Cardiac muscle cell (in vitro differentiated cells and primary cell): ENCODE results near the gene SYNGAP1. TPM values are rescaled to one million over a fixed set of nuclear protein-coding genes. Genes with fewer than 3 reads are reported as not detected.

ENCODE experiments used
- DNase-seq, 2 donors: peaks; one replicate each; pipeline versions ENCODE4 v3.0.0 to v3.0.0-alpha.2; 2010 to 2017; ENCODE audit warnings: low read depth in 1 of 2, low spot score in 1 of 2
- H3K27ac ChIP-seq: fragments of 200-600 bp; sonication (generic); 2 replicates; pipeline ENCODE4 v1.5.1; 2016
- H3K27me3 ChIP-seq: fragments of 200-600 bp; sonication (generic); 2 replicates; pipeline ENCODE4 v1.6.0; 2016; ENCODE audit warnings: control low read depth
- H3K36me3 ChIP-seq: fragments of 200-600 bp; sonication (generic); 2 replicates; pipeline ENCODE4 v1.5.1; 2016; ENCODE audit warnings: control low read depth
- H3K4me1 ChIP-seq: fragments of 200-600 bp; sonication (generic); 2 replicates; pipeline ENCODE4 v1.8.1; 2017; ENCODE audit warnings: low read depth, mild to moderate bottlenecking, mixed run types
- H3K4me3 ChIP-seq: fragments of 200-600 bp; sonication (generic); 2 replicates; pipeline ENCODE4 v1.5.1; 2016; ENCODE audit warnings: mild to moderate bottlenecking
- H3K9me3 ChIP-seq: fragments of 200-600 bp; sonication (generic); 2 replicates; pipeline ENCODE4 v1.5.1; 2017; ENCODE audit warnings: low read depth, mild to moderate bottlenecking, control low read depth
- CTCF ChIP-seq: IDR thresholded peaks from 2 replicates; pipeline ENCODE4 v1.5.1; 2012; ENCODE audit warnings: low read depth, mild to moderate bottlenecking, low read length
- polyA plus RNA-seq: library from polyadenylated mRNA; unstranded; fragments of >200 nt; fragmentation: Nextera tagmentation; extraction: Ambion mirVana; gene quantifications from 2 replicates; pipeline ENCODE4 v1.2.1, GENCODE V29; 2016
- total RNA-seq: library from RNA; depleted of rRNA; stranded (reverse); fragments of >200 nt; gene quantifications from 2 replicates; pipeline ENCODE4 v1.2.3, GENCODE V29; 2016

Gene SYNGAP1
- total and polyA plus RNA-seq, 2 experiments from 2014 or later = 6.8 to 20.2 TPM

GRCh38 chr6:33504486-33504885 lies 84.6 kb downstream of the SYNGAP1 start:
- H3K36me3 ChIP-seq = no peaks in the 10 kb centered on the region
- no peak overlapping the region for H3K27ac ChIP-seq
- peaks cover 16% of the 10 kb centered on the region for H3K4me1 ChIP-seq
- H3K4me3 ChIP-seq = no peak overlapping the region
- TF ChIP-seq CTCF = no peak
- no peaks in the 10 kb centered on the region for H3K27me3 ChIP-seq
- no peak for DNase-seq
- no peaks in the 10 kb centered on the region for H3K9me3 ChIP-seq

Other genes starting within 250 kb of the SYNGAP1 start
- 70.6 and 94.6 TPM in 2 replicates for gene COL11A2, start 227.6 kb upstream of the SYNGAP1 start, total RNA-seq
- gene COL11A2, start 227.6 kb upstream of the SYNGAP1 start, polyA plus RNA-seq = 59.6 and 63.8 TPM in 2 replicates
- 38.1 and 46.7 TPM in 2 replicates for gene RXRB, start 219.4 kb upstream of the SYNGAP1 start, total RNA-seq
- 37.8 and 39.6 TPM in 2 replicates for gene RXRB, start 219.4 kb upstream of the SYNGAP1 start, polyA plus RNA-seq
- 147 and 150 TPM in 2 replicates for gene SLC39A7, start 219.2 kb upstream of the SYNGAP1 start, total RNA-seq
- 35.1 and 51.3 TPM in 2 replicates for gene SLC39A7, start 219.2 kb upstream of the SYNGAP1 start, polyA plus RNA-seq
- gene HSD17B8, start 215.4 kb upstream of the SYNGAP1 start, total RNA-seq = 45.4 and 45.7 TPM in 2 replicates
- 47.6 and 68.0 TPM in 2 replicates for gene HSD17B8, start 215.4 kb upstream of the SYNGAP1 start, polyA plus RNA-seq
- gene RING1, start 211.6 kb upstream of the SYNGAP1 start, total RNA-seq = 37.0 and 51.4 TPM in 2 replicates
- 42.1 and 44.2 TPM in 2 replicates for gene RING1, start 211.6 kb upstream of the SYNGAP1 start, polyA plus RNA-seq
- 34.4 and 37.1 TPM in 2 replicates for gene VPS52, start 148.2 kb upstream of the SYNGAP1 start, total RNA-seq
- gene VPS52, start 148.2 kb upstream of the SYNGAP1 start, polyA plus RNA-seq = 55.2 and 64.8 TPM in 2 replicates
- gene RPS18, start 148.0 kb upstream of the SYNGAP1 start, total RNA-seq = 2,022 and 2,161 TPM in 2 replicates
- 1,298 and 1,698 TPM in 2 replicates for gene RPS18, start 148.0 kb upstream of the SYNGAP1 start, polyA plus RNA-seq
- gene B3GALT4, start 142.9 kb upstream of the SYNGAP1 start, total RNA-seq = 11.7 and 15.5 TPM in 2 replicates
- gene B3GALT4, start 142.9 kb upstream of the SYNGAP1 start, polyA plus RNA-seq = 11.0 and 15.8 TPM in 2 replicates
- 34.8 and 58.9 TPM in 2 replicates for gene WDR46, start 130.8 kb upstream of the SYNGAP1 start, total RNA-seq
- 46.3 and 70.4 TPM in 2 replicates for gene WDR46, start 130.8 kb upstream of the SYNGAP1 start, polyA plus RNA-seq
- 72.8 and 95.3 TPM in 2 replicates for gene PFDN6, start 130.5 kb upstream of the SYNGAP1 start, total RNA-seq
- 34.2 and 35.1 TPM in 2 replicates for gene PFDN6, start 130.5 kb upstream of the SYNGAP1 start, polyA plus RNA-seq
- gene RGL2, start 121.1 kb upstream of the SYNGAP1 start, total RNA-seq = 61.8 and 89.8 TPM in 2 replicates
- 86.1 and 115 TPM in 2 replicates for gene RGL2, start 121.1 kb upstream of the SYNGAP1 start, polyA plus RNA-seq
- gene TAPBP, start 106.0 kb upstream of the SYNGAP1 start, total RNA-seq = 29.9 and 36.4 TPM in 2 replicates
- 30.8 and 39.2 TPM in 2 replicates for gene TAPBP, start 106.0 kb upstream of the SYNGAP1 start, polyA plus RNA-seq
- gene ZBTB22, start 102.3 kb upstream of the SYNGAP1 start, total RNA-seq = 37.0 and 48.0 TPM in 2 replicates
- 29.1 and 40.7 TPM in 2 replicates for gene ZBTB22, start 102.3 kb upstream of the SYNGAP1 start, polyA plus RNA-seq
- gene DAXX, start 97.1 kb upstream of the SYNGAP1 start, total RNA-seq = 27.6 and 44.3 TPM in 2 replicates
- gene DAXX, start 97.1 kb upstream of the SYNGAP1 start, polyA plus RNA-seq = 38.7 and 39.9 TPM in 2 replicates
- 14.0 and 69.2 TPM in 2 replicates for gene KIFC1, start 28.2 kb upstream of the SYNGAP1 start, total RNA-seq
- gene KIFC1, start 28.2 kb upstream of the SYNGAP1 start, polyA plus RNA-seq = 9.4 and 33.3 TPM in 2 replicates
- gene PHF1, start 9.1 kb upstream of the SYNGAP1 start, total RNA-seq = 61.9 and 116 TPM in 2 replicates
- 34.5 and 62.1 TPM in 2 replicates for gene PHF1, start 9.1 kb upstream of the SYNGAP1 start, polyA plus RNA-seq
- 304 and 348 TPM in 2 replicates for gene CUTA, start 2.0 kb upstream of the SYNGAP1 start, total RNA-seq
- 426 and 501 TPM in 2 replicates for gene CUTA, start 2.0 kb upstream of the SYNGAP1 start, polyA plus RNA-seq
- 5.5 and 7.8 TPM in 2 replicates for gene ZBTB9, start 34.5 kb downstream of the SYNGAP1 start, total RNA-seq
- 9.5 and 11.2 TPM in 2 replicates for gene ZBTB9, start 34.5 kb downstream of the SYNGAP1 start, polyA plus RNA-seq
- 39.0 and 60.8 TPM in 2 replicates for gene BAK1, start 160.2 kb downstream of the SYNGAP1 start, total RNA-seq
- gene BAK1, start 160.2 kb downstream of the SYNGAP1 start, polyA plus RNA-seq = 56.1 and 85.3 TPM in 2 replicates
- 0.35 and 1.1 TPM in 2 replicates for gene ITPR3, start 201.3 kb downstream of the SYNGAP1 start, total RNA-seq
- gene ITPR3, start 201.3 kb downstream of the SYNGAP1 start, polyA plus RNA-seq = 0.13 and 0.92 TPM in 2 replicates